Small intestine (tissue), 7 donors: ENCODE data around the gene SULT1E1. TPM values are rescaled to one million over a fixed set of nuclear protein-coding genes. Genes with fewer than 3 reads are reported as not detected.
A peak's percentile ranks its signal among the peaks of the same experiment; 100 is the strongest.

Experiments used
- DNase-seq, 2 donors: peaks; one replicate each; pipeline versions ENCODE4 v3.0.0 to v3.0.0-alpha.2; 2013
- FAIRE-seq: peaks from 2 replicates; lab custom pipeline; 2012; peaks lifted over from hg19 to GRCh38; lab: Jason Lieb, UNC
- H3K27ac ChIP-seq, 3 donors: one replicate each; pipeline ENCODE4 v1.5.1; 2013; ENCODE audit warnings: low read length in 2 of 3, mild to moderate bottlenecking in 2 of 3, control low read depth in 1 of 3, inconsistent platforms in 1 of 3, low read depth in 1 of 3, moderate library complexity in 1 of 3
- H3K27me3 ChIP-seq, 3 donors: one replicate each; pipeline ENCODE4 v1.6.1; 2013; ENCODE audit warnings: low read length in 3 of 3, inconsistent platforms in 1 of 3; ENCODE audit not compliant: control insufficient read depth in 3 of 3, insufficient read depth in 3 of 3
- H3K36me3 ChIP-seq, 3 donors: one replicate each; pipeline ENCODE4 v1.6.1; 2013; ENCODE audit warnings: low read length in 3 of 3, inconsistent platforms in 1 of 3, low read depth in 1 of 3, mild to moderate bottlenecking in 1 of 3, moderate library complexity in 1 of 3; ENCODE audit not compliant: control insufficient read depth in 3 of 3, insufficient read depth in 2 of 3
- H3K4me1 ChIP-seq, 3 donors: one replicate each; pipeline ENCODE4 v1.6.1; 2013; ENCODE audit warnings: low read length in 2 of 3, inconsistent platforms in 1 of 3, low read depth in 1 of 3, mild to moderate bottlenecking in 1 of 3, moderate library complexity in 1 of 3; ENCODE audit not compliant: control insufficient read depth in 3 of 3, insufficient read depth in 2 of 3
- H3K4me3 ChIP-seq, 3 donors: one replicate each; pipeline ENCODE4 v1.5.1; 2013; ENCODE audit warnings: low read length in 3 of 3, control low read depth in 1 of 3, inconsistent platforms in 1 of 3, low read depth in 1 of 3, mild to moderate bottlenecking in 1 of 3, moderate library complexity in 1 of 3
- H3K9me3 ChIP-seq, 2 donors: one replicate each; pipeline ENCODE4 v1.6.1; 2013; ENCODE audit warnings: low read depth in 1 of 2, low read length in 1 of 2; ENCODE audit not compliant: control insufficient read depth in 2 of 2, insufficient read depth in 1 of 2
- WGBS, 3 donors: extraction: QIAGEN DNeasy Blood & Tissue Kit; methylation state at CpG; one replicate each; pipeline ENCODE4 v1.1.7; 2013; 5-methylcytosine and 5-hydroxymethylcytosine counted together
- polyA plus RNA-seq, 4 donors: library from polyadenylated mRNA; stranded (reverse) in 3 of 4; unstranded in 1 of 4; fragments of 200-250 nt in 3 of 4; fragments of 120-200 nt in 1 of 4; gene quantifications; one replicate each; pipeline versions ENCODE4 v1.2.1 to v1.2.3, GENCODE V29; 2013
- donor health status: healthy with polysubstance abuse.
- donor health status: control.
- donor health status: control.
- donor health status: Bipolar disorder and iron deficiency.
- donor health status: healthy.

Gene SULT1E1
- polyA plus RNA-seq, 4 donors = 13.2 to 151 (median 21.4) TPM

DNA sequence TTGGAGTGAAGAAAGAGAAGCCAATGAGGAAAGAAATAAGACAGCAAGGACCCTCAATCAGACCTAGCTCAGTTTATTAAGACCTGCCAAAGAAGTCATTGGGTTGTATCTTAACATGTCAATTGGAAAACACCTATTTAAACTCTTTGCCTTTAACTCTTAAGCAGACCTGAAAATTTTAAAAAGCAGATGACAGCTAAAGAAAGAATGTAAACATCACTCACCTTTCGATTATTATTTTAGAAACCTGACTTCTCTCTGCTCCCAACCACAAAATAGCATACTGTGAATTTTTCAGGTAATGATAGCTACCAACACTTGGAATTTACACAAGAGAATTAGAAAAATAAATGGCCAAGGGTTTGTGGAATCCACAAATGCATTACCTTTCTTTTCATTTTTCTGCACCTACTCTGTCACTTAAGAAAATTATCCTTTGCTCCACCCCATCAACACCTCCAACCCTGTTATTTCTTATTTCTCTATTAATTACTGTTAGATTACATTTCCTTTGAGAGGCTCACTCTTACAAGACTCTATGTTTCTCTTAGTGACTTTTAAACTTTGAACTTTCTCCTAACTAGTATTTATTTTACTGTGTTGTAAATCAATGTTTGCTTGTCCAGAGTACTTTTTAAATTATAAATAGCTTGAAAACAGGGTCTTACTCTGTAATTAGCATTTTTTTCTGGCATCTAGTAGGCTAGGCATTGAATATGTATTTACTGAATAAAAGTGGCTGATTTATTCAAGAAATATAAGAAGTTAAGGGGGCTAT is 765 bp upstream of the SULT1E1 start:
- FAIRE-seq (no peak), DNase-seq (peak; percentile 19 to 46)
- H3K4me3 ChIP-seq = peak overlapping the region in 1 of 3 donors; percentile 29
- peak overlapping the region in 1 of 3 donors; percentile 90 for H3K27ac ChIP-seq
- no peaks in the 10 kb centered on the region for H3K9me3 ChIP-seq
- 50 to 67% (median 64%) methylated on average over 1 of the region's 1 CpG for WGBS, 3 donors
- H3K27me3 ChIP-seq = no peaks in the 10 kb centered on the region
- H3K4me1 ChIP-seq = peaks cover 0 to 3% (median 0%) of the 10 kb centered on the region in 3 donors
- H3K36me3 ChIP-seq = no peaks in the 10 kb centered on the region

DNA sequence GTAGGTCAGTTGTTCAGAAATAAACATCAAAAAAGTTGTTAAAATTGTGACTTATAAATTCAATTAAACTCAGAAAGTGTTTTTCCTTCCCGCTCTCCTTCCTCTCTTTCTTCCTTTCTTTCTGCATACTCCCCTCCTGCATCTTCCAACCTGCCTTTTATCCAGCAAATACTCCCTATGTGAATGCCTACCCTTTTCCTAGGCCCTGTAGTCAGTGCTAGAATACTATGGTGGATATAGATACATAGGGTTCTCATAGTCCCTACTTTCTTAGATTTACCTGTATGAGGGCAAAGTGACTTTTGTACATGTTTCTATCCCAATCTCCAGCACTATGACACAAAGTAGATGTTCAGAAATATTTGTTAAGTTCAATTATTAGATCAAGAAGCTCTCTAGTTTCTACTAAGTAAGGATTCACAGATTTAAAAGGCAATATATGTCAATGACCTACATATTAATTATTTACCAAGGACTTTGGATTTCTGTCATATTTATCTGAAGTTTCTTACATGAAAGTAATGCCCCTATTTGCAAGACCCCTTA is 732 bp downstream of the SULT1E1 start:
- FAIRE-seq = no peak

GRCh38 chr4:69858690-69859089 is 1.3 kb downstream of the SULT1E1 start:
- DNase-seq (peak; percentile 77 to 90), FAIRE-seq (peak; percentile 90)
- H3K36me3 ChIP-seq = no peaks in the 10 kb centered on the region
- WGBS, 3 donors = 2 to 11% (median 9%) methylated on average over 1 of the region's 1 CpG
- H3K9me3 ChIP-seq = no peaks in the 10 kb centered on the region
- H3K27me3 ChIP-seq = no peaks in the 10 kb centered on the region
- H3K27ac ChIP-seq = peak overlapping the region in 2 of 3 donors; percentile 41 to 90
- peaks cover 0 to 3% (median 0%) of the 10 kb centered on the region in 3 donors for H3K4me1 ChIP-seq
- peak overlapping the region in 2 of 3 donors; percentile 35 to 39 for H3K4me3 ChIP-seq

More for the DNA sequence above, 732 bp downstream of the SULT1E1 start:
- Histone ChIP-seq H3K9me3 (no peaks in the 10 kb centered on the region), H3K36me3 (no peaks in the 10 kb centered on the region), H3K27me3 (no peaks in the 10 kb centered on the region), H3K27ac (peak overlapping the region in 2 of 3 donors; percentile 60 to 90), H3K4me1 (peaks cover 0 to 3% (median 0%) of the 10 kb centered on the region in 3 donors), H3K4me3 (peak overlapping the region in 2 of 3 donors; percentile 39 to 41)
- WGBS, 3 donors = 39 to 64% (median 55%) methylated on average over 1 of the region's 1 CpG
- peak; percentile 41 to 68 for DNase-seq

DNA sequence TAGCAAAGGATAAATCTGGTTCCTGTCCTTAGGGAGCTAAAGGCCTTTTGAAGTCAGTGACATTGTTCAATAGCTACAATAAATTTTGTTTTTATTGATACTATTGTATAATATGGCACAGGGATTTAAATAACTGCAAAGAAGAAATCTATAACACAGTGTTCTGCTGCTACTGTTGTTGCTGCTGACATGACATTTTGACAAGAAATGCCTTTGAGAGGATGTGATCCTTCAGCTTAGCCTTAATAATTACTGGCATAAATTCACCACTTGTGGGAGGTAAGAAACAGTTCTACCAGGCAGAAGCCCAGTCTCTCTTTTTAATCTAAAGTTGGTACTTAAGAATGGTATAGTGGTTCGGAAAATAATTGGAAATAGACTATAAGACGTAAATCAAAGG is 4.1 kb downstream of the SULT1E1 start:
- no peak overlapping the region for H3K27ac ChIP-seq
- H3K4me1 ChIP-seq = no peaks in the 10 kb centered on the region
- 91 to 95% (median 92%) methylated on average over 2 of the region's 2 CpGs for WGBS, 3 donors
- no peaks in the 10 kb centered on the region for H3K36me3 ChIP-seq
- H3K4me3 ChIP-seq = peak overlapping the region in 1 of 3 donors; percentile 3
- FAIRE-seq = no peak
- no peak for DNase-seq
- H3K27me3 ChIP-seq = no peaks in the 10 kb centered on the region
- no peaks in the 10 kb centered on the region for H3K9me3 ChIP-seq

DNA sequence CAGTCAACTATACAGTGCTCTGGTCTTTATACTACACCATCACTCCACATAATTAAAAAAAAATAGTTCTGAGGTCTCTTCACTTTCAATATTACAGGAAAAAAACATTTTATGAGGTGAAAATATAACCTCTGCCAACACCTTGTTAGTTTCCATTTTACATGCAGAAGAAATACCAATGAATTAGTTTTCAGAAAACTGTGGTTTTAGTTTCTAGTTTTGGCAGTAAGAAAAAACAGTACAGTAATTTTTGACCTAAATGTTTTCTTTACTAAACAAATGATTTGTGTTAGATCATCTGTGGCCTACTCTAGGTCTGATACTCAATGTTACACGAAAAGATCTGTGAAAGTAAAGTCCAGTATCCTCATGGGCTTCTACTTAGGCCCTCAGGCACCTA is 10.0 kb downstream of the SULT1E1 start:
- WGBS, 3 donors = 69 to 90% (median 71%) methylated on average over 1 of the region's 1 CpG
- H3K9me3 ChIP-seq = no peaks in the 10 kb centered on the region
- H3K36me3 ChIP-seq = no peaks in the 10 kb centered on the region
- H3K4me3 ChIP-seq = no peak overlapping the region
- H3K27me3 ChIP-seq = no peaks in the 10 kb centered on the region
- DNase-seq (no peak), FAIRE-seq (no peak)
- H3K4me1 ChIP-seq = no peaks in the 10 kb centered on the region
- H3K27ac ChIP-seq = no peak overlapping the region

GRCh38 chr4:69849297-69849696 is 10.6 kb downstream of the SULT1E1 start:
- Histone ChIP-seq H3K36me3 (no peaks in the 10 kb centered on the region), H3K27ac (no peak overlapping the region), H3K27me3 (no peaks in the 10 kb centered on the region), H3K4me3 (no peak overlapping the region), H3K9me3 (no peaks in the 10 kb centered on the region), H3K4me1 (no peaks in the 10 kb centered on the region)
- FAIRE-seq = no peak
- DNase-seq = no peak
- WGBS, 3 donors = 60 to 92% (median 85%) methylated on average over 3 of the region's 3 CpGs

GRCh38 chr4:69848028-69848427 is 11.9 kb downstream of the SULT1E1 start:
- FAIRE-seq (no peak), DNase-seq (no peak)
- Histone ChIP-seq H3K27me3 (no peaks in the 10 kb centered on the region), H3K27ac (no peak overlapping the region), H3K36me3 (peaks cover 0 to under 1% (median 0%) of the 10 kb centered on the region in 3 donors), H3K4me1 (no peaks in the 10 kb centered on the region), H3K9me3 (no peaks in the 10 kb centered on the region), H3K4me3 (no peak overlapping the region)
- WGBS, 3 donors = 73 to 86% (median 82%) methylated on average over 1 of the region's 1 CpG

DNA sequence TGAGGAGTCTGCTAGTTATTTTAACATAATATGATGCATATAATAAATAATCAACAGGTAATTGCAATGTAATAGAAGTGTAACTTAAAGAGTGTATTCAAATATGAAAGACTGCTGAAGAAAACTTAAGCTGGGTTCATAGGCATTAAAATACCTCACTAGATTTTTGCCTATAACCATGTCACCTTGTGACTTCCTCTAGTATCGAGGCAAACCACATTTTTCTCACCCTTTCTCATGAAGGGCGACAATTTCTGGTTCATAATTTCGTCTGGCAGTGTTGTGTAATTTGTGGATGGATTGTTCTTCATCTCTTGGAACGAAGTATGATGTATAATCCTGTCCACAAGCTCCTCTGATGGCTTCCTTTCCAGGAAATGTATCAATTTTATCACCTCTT is 16.0 kb downstream of the SULT1E1 start:
- WGBS, 3 donors = 64 to 77% (median 67%) methylated on average over 4 of the region's 4 CpGs
- FAIRE-seq = no peak

More for the DNA sequence above, 16.0 kb downstream of the SULT1E1 start:
- peaks cover 0 to 14% (median 0%) of the 10 kb centered on the region in 3 donors for H3K36me3 ChIP-seq
- no peak overlapping the region for H3K4me3 ChIP-seq
- no peaks in the 10 kb centered on the region for H3K27me3 ChIP-seq
- no peaks in the 10 kb centered on the region for H3K4me1 ChIP-seq
- DNase-seq = no peak
- no peak overlapping the region for H3K27ac ChIP-seq
- H3K9me3 ChIP-seq = no peaks in the 10 kb centered on the region
